ENCODE measurements around the gene ADAM12.
A peak's percentile ranks its signal among the peaks of the same experiment; 100 is the strongest.
"Not testable (repeated sequence)": the region's sequence is repeated elsewhere in the genome, so short reads cannot be mapped to it uniquely, and the experiment has no call there.

ADAM12 gene

DNA sequence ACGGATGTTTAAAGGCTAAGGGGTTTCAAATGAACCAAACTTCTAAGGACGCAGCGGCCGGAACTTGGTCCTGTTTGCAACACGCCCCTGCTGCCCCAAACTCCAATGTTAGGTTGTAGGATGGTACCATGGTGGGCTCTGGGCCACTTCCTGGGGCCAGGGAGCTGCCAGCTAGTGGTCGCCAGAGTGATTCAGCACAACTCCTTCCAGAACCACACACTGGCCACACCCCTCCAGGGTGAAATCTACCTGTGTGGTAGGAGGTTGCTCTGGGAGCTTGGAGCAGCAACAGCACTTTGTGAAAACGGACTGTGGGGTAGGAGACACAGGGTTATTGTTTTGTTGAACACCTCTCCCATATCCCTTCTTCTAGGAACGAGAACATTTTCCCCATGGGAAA lies 330.8 kb downstream of the ADAM12 start:
- no peak for DNase-seq (ENCODE audit: low read depth in 2 of 2)

DNA sequence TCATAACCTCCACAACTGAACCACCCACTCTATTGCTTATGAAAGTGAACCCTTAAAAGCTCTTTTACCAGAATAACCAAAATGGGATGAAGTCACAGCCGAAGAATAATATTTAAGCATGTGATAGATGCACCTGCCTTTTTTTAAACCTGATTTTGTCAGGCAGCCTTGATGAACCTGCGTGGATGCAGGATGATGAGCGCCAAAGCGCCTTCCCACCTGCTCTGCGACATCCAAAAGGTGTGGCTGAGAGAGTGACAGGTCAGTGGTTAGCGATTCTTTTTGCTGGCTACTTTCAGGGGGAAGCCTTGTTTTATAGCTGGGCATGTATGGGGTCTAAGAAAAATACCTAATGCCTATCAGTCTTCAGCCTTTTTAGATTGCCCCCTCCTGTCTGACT lies 334.1 kb downstream of the ADAM12 start:
- DNase-seq (ENCODE audit: low read depth in 2 of 2) = no peak

DNA sequence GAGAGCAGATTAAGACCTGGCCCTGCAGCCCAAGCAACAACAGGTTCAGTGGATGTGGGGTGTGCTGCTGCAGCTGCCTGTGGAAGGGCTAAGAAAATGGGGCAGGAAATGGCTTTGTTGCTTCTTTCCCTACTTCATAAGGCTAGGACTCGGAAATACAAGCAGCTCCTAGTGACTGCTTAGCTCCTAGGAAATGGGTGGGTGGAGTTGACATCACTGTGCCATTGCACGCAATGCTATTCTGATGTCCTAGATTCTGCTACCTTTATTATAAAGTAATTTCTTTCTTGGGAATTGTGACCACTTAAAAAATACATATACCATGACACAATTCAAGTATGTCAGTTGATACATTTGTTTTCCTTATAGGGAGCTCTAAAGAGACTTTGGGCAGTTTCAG lies 336.1 kb downstream of the ADAM12 start:
- no peak for DNase-seq (ENCODE audit: low read depth in 2 of 2)

DNA sequence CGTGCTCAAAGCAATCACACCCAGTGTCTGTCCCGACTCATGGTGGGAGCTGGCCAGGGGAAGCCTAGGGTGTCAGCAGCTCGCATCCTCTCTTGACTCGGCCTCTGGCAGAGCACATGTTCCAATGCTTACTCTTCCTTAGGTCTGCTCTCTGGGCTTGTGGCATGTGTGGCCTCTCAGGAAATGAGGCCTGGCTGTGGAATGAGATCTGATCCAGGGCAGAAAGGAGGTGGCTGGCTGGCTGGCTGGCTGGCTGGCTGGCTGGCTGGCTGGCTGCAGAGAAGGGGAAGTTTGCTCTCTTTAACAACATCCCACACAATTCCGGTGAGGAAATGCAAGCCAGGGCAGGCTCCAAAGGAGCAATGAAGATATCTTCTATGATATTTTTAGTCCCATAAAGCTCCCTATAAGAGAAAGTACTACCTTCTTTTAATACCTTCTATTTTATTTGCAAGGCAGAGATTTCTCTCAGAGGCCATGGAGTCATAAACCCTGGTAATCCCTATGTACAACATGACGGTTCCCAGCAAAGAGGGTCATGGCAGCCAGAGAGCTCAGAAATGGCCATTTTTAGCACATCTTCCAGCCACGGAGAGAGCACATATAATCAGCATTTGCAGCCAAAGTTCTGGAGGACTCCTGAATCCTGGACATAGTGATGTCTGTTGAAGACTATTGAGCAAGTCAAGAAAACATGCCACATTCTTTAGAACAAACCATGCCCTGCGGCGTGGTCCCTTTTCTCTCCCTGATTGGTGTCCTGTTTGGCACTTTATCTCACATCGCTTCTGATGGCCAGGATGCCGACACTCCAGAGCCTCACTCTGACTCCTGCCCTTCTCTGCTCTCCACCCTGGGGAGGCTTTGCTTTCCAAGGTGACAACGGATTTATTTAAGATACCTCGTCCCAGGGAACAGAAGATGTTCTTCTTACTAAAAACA lies 338.2 kb downstream of the ADAM12 start:
- no peak for DNase-seq (ENCODE audit: low read depth in 2 of 2)

DNA sequence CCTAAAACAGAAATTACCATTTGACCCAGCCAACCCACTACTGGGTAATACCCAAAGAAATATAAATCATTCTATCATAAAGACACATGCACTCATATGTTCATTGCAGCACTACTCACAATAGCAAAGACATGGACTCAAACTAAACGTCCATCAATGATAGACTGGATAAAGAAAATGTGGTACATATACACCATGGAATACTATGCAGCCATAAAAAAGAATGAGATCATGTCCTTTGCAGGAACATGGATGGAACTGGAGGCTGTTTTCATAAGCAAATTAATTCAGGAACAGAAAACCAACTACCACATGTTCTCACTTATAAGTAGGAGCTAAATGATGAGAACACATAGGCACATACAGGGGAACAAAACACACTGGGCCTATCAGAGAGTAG lies 340.5 kb downstream of the ADAM12 start:
- DNase-seq (ENCODE audit: low read depth in 2 of 2) = not testable (repeated sequence)

DNA sequence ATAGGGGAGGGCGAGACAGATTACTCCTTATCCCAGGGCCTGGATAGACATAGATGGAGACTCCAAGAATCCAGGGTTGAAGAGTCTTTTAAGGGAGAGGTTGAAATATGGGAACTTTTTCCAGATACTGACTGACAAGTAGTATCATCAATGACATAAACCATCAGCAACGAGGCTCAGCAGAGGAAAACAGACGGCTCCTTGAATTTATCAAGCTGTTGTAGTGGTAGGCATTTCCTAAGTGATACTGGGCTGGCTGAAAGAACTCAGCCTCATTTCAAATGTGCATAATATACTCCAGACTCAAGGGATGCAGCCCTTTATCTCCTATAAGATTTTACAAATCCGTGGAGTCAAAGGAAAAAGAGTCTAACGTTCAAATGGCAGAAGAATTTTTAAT lies 341.4 kb downstream of the ADAM12 start:
- no peak for DNase-seq (ENCODE audit: low read depth in 2 of 2)

DNA sequence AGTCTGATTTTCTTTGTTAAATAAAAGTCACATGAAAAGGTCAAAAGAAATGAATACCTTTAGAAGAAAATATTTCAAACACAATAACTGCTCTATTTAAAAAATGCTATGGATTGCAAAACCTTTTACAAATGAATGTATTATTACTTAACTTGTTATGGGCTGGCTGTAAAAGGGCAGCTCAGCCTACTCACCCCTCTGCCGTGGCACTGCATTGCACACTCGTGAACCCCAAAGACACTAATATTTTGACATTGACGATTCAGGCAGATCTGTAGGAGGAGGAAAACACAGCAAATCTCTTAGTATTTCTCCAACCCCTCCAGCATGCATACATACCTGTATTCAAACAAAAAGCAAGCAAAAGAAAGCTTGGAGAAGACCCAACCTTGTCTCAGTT lies 342.4 kb downstream of the ADAM12 start:
- DNase-seq (ENCODE audit: low read depth in 2 of 2) = no peak

DNA sequence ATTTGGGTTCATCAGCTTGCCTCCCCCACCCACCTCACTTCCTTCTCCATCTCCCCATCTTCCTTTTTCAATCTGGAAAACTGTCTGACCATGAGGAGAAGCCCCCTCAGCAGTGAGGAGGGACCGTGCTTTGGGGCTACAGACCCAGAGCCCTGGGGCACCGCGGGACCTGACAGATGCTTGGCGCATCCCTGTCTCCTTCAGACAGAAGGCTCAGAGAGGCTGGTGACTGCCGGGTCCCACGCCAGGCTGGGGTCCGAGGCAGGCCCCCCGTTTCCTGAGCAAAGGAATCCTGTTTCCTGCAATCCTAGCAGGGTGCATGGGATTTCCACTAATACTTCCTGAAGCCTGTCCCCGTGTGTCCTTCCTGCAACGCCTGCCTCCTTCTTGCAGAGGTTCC lies 344.9 kb downstream of the ADAM12 start:
- no peak for DNase-seq (ENCODE audit: low read depth in 2 of 2)

DNA sequence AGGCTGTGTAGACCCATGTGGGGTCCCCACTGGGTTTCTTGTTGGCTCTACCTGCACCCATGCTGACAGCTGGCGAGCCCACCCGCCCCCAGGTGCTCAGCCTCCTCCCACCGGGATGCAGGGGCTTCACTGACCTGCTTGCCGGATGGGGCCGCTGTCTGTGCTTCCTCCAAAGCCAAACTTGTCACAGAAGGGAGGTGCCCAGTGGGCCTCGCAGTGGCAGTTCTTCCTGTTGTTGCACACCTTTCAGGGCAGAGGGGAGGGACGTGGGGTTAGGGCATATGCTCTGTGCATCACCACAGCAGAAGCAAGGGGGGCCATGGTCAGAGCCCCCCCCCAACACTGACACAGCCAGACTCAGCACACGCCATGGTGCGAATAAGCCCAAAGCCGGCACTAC lies 345.4 kb downstream of the ADAM12 start:
- no peak for DNase-seq (ENCODE audit: low read depth in 2 of 2)

DNA sequence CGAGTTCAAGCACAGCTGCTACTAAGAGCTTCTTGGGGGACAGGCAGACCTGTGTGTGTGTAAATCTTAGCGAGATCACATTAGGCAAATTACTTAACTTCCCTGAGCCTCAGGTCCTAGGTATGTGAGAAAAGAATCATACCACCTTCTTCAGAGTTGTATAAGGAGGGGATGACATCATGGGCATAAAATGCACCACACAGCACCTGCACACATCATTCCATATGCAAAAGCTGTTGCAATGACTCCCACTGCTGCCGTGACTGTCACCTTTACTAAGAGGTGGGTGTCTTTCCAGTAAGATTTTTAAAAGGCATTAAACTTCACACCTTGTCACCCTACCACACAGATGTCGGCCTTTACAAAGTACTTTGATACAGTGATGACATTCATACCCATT lies 345.9 kb downstream of the ADAM12 start:
- no peak for DNase-seq (ENCODE audit: low read depth in 2 of 2)

DNA sequence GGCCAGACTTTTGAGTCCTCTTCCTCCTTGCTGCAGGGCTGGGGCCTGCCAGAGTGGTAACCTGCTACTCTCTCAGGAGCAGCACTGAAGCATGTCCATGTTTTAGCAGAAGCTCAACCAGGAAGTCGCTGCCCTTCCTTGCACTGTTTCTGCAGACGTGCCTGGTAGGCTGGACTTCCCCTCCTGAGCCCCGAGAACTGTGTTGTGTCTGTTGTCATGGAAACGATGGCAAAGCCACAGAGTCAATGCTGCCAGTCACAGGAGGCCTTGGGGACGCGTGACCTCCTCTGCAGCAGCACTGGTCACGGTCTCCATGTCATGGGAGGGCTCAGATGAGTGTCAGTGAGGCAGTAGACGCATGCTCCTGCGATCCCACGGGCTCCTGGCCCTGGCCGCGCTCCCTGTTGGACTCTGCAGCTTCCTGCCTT lies 346.5 kb downstream of the ADAM12 start:
- peak; percentile 60 to 62 for DNase-seq (ENCODE audit: low read depth in 2 of 2)

DNA sequence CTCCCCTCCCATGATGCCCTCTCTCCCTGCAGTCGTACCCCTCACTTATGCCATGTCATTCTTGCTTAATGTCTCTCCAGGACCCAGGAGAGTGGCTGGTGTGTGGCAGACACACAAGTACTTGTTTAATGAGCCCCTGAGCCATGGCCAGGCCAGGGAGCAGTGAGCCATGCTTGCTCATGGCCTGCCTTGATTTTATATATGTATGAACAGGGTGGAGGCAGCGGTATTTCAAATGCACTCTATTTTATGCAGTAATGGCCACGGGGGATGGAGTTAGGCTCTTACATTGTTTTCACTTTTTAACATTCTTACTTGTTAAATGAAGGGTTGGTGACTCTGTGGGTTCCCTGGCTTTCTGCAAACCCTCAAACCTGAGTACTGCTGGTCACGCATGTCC lies 347.2 kb downstream of the ADAM12 start:
- no peak for DNase-seq (ENCODE audit: low read depth in 2 of 2)

DNA sequence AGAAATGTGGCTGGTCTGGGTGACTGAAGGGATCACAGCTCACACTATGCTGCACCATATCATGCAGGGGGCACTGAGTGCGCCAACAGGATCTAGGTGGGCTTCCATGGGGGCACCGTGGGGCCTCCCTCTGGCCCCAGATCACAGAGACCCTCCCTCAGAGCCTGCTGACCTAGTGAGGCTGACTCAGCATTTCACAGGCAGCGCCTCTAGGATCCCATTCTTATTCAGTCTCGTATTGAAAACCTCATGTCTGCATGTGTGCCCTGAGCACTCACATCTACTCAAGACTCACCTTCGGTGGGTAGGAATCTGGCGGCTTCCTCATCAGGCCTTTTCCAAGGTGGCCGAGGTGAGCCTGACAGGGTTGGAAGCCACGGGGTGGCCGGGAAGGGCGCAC lies 350.3 kb downstream of the ADAM12 start:
- DNase-seq (ENCODE audit: low read depth in 2 of 2) = no peak

DNA sequence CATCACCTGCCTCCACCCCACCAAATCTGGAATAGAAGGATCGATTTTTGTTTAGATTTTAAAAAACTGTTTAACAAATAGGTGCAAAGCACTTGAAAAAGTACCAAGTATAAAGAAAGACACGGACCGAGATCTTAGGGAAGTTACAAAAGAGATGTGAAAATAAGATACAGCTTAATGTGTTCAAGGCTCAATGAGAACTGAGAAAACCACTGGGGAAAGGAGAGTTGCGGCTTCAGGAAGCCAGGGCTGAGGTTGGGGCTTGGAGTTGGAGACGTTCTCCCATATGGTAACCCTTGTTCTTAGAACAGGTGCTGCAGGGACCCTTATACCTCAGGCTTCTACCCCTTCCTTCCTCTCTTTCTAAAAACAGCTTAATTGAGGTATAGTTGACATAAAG lies 351.8 kb downstream of the ADAM12 start:
- DNase-seq (ENCODE audit: low read depth in 2 of 2) = no peak

DNA sequence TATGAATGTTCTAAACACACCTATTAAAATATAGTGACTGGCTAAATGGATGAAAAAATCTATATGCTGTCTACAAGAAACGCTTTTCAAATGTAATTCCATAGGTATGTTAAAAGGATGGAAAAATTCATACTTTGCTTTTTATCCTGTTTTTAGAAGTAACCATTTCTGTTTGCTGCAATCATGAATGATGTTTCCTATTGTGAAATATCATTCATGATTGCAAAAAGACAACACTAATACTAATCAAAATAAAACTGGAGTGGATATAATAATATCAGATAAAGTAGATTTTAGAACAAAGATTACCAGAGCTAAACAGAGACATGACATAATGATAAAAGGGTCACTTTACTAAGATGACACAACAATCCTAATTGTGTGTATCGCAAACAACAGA lies 353.7 kb downstream of the ADAM12 start:
- DNase-seq (ENCODE audit: low read depth in 2 of 2) = no peak

DNA sequence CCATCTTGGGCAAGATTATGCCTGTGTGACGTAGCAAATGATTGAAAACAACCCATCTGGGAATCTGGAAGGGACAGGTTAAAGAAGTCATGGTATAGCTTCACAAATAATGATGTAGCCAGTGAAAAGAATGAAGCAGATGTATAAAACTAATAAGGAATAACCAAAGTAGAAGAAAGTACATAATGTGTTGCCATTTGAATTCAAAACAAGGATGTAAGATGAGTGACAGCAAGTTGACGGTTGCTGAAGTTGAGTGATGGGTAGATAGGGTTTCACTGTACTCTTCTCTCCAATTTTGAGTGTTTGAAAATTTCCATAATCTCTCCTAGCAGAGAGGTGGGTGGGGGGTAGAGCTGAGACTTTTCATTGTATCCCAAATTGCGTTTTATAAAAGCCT lies 358.3 kb downstream of the ADAM12 start:
- DNase-seq (ENCODE audit: low read depth in 2 of 2) = no peak

DNA sequence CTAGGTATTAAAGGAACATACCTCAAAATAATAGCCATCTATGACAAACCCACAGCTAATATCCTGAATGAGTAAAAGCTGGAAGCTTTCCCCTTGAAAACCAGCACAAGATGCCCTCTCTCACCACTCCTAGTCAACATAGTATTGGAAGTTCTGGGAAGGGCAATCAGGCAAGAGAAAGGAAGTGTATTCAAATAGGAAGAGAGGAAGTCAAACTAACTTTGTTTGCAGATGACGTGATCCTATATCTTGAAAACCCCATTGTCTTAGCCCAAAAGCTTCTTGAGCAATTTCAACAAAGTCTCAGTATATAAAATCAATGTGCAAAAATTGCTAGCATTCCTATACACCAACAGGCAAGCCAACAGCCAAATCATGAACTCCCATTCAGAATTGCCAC lies 360.6 kb downstream of the ADAM12 start:
- DNase-seq (ENCODE audit: low read depth in 2 of 2) = no peak

DNA sequence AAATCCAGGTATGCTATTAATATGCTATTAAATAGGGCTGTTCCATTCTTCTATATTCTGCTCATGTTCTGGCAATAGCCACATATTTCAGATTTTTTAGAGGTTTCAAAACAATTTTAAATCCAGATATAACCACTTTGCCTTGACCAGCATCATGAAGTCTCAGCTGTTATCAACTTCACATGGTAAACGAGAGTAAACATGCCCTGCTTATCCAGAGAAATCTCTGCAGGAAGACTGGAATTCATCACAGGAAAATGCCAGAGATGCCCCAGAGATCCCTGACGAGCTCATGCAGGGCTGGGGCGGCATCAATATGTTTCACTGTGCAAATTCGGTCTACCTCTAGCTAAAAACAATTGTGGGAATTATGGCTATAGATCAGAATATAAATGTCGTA lies 365.4 kb downstream of the ADAM12 start:
- no peak for DNase-seq (ENCODE audit: low read depth in 2 of 2)

DNA sequence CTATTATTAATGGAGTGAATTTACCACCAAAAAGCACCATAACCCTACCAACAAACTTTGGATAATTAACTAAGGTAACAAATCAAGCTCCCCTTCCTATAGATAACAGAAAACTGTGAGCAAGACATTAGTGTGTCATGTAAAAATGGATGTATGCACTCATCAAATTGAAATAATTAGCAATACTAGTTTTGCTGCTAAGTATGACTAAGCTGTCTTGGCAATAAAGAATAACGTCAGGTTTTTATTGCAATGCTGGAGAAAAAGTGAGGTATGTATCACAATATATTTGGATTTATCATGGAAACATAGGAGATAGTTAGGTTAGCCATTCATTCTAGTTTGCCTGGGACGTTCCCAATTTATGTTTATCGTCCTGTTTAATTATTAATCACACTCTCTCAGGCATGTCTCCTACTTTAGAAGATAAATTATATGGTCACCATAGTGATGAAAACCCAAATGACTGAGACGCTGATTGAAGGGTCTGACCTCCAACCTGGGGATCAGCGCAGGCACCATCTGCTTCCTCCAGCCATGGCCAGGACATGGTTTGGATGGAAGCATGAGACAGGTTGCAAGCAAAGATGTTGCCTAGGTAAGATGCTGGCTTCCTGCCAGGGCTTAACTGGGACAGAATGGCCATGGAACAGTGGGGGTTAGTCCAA lies 366.3 kb downstream of the ADAM12 start:
- no peak for DNase-seq (ENCODE audit: low read depth in 2 of 2)

DNA sequence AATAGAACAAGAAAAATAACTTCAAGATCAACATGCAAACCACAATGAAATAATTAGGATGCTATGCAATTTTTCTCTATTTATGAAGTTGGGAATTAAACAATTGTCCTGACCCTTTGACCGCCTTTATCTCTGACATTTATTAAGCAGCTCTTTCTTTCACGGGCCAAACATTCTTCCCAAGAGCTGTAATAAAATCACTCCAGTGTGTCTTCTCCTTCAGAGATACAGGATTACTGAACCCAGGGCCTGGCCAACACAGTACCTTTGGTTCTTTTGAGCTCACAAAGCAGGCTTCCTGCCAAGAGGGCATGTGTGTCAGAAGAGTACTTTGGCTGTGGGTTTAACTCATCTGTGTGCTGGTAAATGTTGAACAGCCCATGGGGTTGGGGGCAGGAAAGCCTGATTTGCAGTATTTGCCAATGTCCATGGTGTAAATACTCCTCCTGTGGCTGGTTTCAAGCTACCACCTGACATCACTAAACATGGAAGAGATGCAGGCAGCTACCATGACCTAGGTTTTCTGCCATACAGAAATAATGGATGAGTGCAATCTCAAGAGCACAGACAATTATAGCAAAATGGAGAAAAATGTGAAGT lies 370.2 kb downstream of the ADAM12 start:
- DNase-seq (ENCODE audit: low read depth in 2 of 2) = no peak

DNA sequence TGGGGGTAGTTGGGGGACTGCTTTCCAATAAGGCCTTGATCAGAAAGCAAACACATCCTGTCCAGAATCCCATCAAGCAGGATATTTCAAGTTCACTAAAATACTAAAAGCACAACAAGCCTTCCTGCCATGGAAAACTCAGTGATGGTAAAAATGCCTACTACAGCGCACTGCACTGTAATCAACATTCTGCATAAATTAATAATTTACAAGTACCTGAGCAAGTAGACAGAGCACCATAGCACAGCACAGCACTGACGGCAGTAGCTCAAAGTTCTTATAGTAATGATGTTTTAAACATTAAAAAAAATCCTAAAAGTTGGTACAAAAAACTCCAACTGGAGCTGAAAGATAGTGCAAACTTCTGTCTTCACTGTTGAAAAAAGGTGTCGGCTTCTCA lies 371.4 kb downstream of the ADAM12 start:
- DNase-seq (ENCODE audit: low read depth in 2 of 2) = no peak

DNA sequence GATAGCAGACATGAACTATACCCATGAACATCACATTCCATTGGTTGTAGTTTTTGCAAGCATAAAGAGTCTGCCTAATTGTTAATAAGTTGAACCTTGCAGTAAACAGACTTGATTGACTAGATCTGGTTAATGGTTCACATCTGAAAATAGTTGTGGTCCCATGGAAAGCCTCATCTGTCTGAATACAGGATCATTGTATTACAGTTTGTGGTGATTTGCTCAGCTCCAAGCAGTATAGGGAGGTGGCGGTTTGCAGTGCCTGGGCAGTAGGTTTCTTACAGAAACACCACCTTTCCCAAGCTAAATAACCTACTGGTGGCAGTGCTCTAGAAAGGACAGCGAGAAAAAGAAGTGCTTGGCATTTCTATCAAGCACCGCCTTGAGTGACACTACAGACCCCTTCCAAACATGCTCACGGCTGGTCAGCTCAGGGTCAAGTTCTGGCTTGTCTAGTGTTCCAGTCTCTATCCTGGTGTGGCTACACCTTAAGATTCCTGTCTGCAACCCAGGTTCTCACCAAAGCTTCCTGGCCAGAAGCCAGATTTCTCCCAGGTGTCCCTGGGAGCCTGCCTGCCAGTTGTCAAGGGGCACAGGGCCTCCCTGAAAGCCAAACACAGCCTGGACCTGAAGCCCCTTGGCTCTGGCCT lies 372.0 kb downstream of the ADAM12 start:
- DNase-seq (ENCODE audit: low read depth in 2 of 2) = no peak

Measured in stimulated activated CD8-positive, alpha-beta memory T cell treated with anti-CD3 and anti-CD28 coated beads, Interleukin-15, amount 100 ng/mL, for 48 hours (primary cell).